Hepatocyte (in vitro differentiated cells): ENCODE data around the gene TXNDC17. TPM values are rescaled to one million over a fixed set of nuclear protein-coding genes. Genes with fewer than 3 reads are reported as not detected.

Experiments
- DNase-seq: peaks from one replicate; pipeline ENCODE4 v3.0.0-alpha.2; 2016; ENCODE audit warnings: low spot score
- H2AFZ ChIP-seq: fragments of 200-600 bp; sonication (generic); 2 replicates; pipeline ENCODE4 v1.6.0; 2016; ENCODE audit warnings: antibody characterized with exemption, mild to moderate bottlenecking
- H3K27ac ChIP-seq: fragments of 200-600 bp; sonication (generic); 2 replicates; pipeline ENCODE4 v1.5.1; 2016; ENCODE audit warnings: mild to moderate bottlenecking
- H3K27me3 ChIP-seq: fragments of 200-600 bp; sonication (generic); 2 replicates; pipeline ENCODE4 v1.6.1; 2016
- H3K36me3 ChIP-seq: fragments of 200-600 bp; sonication (generic); replicated peaks from 2 replicates; pipeline ENCODE4 v1.5.1; 2016; ENCODE audit warnings: low read depth; ENCODE audit not compliant: insufficient read depth
- H3K4me1 ChIP-seq: fragments of 200-600 bp; sonication (generic); 2 replicates; pipeline ENCODE4 v1.5.1; 2016; ENCODE audit warnings: mild to moderate bottlenecking, moderate library complexity; ENCODE audit not compliant: insufficient read depth
- H3K4me2 ChIP-seq: fragments of 200-600 bp; sonication (generic); 2 replicates; pipeline ENCODE4 v1.6.0; 2016
- H3K4me3 ChIP-seq: fragments of 200-600 bp; sonication (generic); 2 replicates; pipeline ENCODE4 v1.5.1; 2016; ENCODE audit warnings: mild to moderate bottlenecking
- H3K79me2 ChIP-seq: fragments of 200-600 bp; sonication (generic); 2 replicates; pipeline ENCODE4 v1.6.0; 2017; ENCODE audit warnings: mild to moderate bottlenecking
- H3K9me2 ChIP-seq: fragments of 200-600 bp; sonication (generic); replicated peaks from 2 replicates; pipeline ENCODE4 v1.6.0; 2017; ENCODE audit warnings: mild to moderate bottlenecking; ENCODE audit not compliant: insufficient read depth
- H3K9me3 ChIP-seq: fragments of 200-600 bp; sonication (generic); 2 replicates; pipeline ENCODE4 v1.5.1; 2016; ENCODE audit warnings: low read depth, mild to moderate bottlenecking
- H4K20me1 ChIP-seq: fragments of 200-600 bp; sonication (generic); 2 replicates; pipeline ENCODE4 v1.6.0; 2016; ENCODE audit warnings: mild to moderate bottlenecking; ENCODE audit not compliant: insufficient read depth, poor library complexity, severe bottlenecking
- EZH2 ChIP-seq: fragments of 200-600 bp; sonication (generic); IDR thresholded peaks from 2 replicates; pipeline ENCODE4 v1.6.1; 2016; ENCODE audit warnings: antibody characterized with exemption, mild to moderate bottlenecking, borderline replicate concordance
- EZH2phosphoT487 ChIP-seq: fragments of 200-600 bp; sonication (generic); IDR thresholded peaks from one replicate; pipeline ENCODE4 v1.6.1; 2018; ENCODE audit warnings: antibody characterized with exemption, mild to moderate bottlenecking, low read depth, moderate library complexity; ENCODE audit not compliant: unreplicated experiment, severe bottlenecking
- WGBS: methylation state at CpG from one replicate; pipeline ENCODE4 v1.1.6; 2016; ENCODE audit warnings: low lambda C conversion rate; ENCODE audit errors: missing lambda C conversion rate; 5-methylcytosine and 5-hydroxymethylcytosine counted together
- polyA plus RNA-seq: library from polyadenylated mRNA; unstranded; fragments of >200 nt; fragmentation: Nextera tagmentation; extraction: Ambion mirVana; gene quantifications from 2 replicates; pipeline ENCODE4 v1.2.1, GENCODE V29; 2016
- total RNA-seq: library from RNA; depleted of rRNA; stranded (reverse); fragments of >200 nt; gene quantifications from 2 replicates; pipeline ENCODE4 v1.2.3, GENCODE V29; 2014
- TF ChIP-seq, protein P1 (sequence below): fragments of 200-600 bp; sonication (generic); IDR thresholded peaks from 2 replicates; pipeline ENCODE4 v1.5.1; 2016; ENCODE audit warnings: antibody characterized with exemption, mild to moderate bottlenecking; ENCODE audit not compliant: poor library complexity

Gene TXNDC17
- total and polyA plus RNA-seq, 2 experiments from 2014 or later: 106 to 406 TPM

DNA sequence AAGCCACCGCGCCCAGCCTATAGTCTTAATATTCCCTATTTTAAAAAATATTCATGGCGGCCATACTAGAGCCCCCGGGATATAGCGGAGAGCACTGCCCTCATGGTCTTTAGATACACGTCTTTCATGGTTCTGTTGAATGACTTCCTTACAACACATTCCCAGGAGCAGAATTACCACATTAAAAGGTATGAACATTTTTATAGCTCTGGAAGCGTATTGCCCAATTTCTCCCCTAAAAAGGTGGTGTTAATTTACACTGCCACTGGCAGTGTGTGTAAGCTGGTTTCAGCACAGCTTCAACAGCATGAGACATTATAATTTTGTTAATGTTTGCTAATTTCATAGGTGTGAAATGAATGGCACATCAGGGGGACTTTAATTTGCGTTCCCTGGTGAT, 29.7 kb downstream of the TXNDC17 start:
- no peak overlapping the region for H3K4me2 ChIP-seq
- H3K9me2 ChIP-seq: no peaks in the 10 kb centered on the region
- no peaks in the 10 kb centered on the region for H3K27me3 ChIP-seq
- no peak overlapping the region for H3K27ac ChIP-seq
- no peaks in the 10 kb centered on the region for H3K9me3 ChIP-seq
- no peaks in the 10 kb centered on the region for H3K79me2 ChIP-seq
- no peaks in the 10 kb centered on the region for H3K4me1 ChIP-seq
- no peak for TF ChIP-seq EZH2phosphoT487
- no peak for TF ChIP-seq EZH2
- TF ChIP-seq, protein P1, sequence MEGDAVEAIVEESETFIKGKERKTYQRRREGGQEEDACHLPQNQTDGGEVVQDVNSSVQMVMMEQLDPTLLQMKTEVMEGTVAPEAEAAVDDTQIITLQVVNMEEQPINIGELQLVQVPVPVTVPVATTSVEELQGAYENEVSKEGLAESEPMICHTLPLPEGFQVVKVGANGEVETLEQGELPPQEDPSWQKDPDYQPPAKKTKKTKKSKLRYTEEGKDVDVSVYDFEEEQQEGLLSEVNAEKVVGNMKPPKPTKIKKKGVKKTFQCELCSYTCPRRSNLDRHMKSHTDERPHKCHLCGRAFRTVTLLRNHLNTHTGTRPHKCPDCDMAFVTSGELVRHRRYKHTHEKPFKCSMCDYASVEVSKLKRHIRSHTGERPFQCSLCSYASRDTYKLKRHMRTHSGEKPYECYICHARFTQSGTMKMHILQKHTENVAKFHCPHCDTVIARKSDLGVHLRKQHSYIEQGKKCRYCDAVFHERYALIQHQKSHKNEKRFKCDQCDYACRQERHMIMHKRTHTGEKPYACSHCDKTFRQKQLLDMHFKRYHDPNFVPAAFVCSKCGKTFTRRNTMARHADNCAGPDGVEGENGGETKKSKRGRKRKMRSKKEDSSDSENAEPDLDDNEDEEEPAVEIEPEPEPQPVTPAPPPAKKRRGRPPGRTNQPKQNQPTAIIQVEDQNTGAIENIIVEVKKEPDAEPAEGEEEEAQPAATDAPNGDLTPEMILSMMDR: no peak
- H2AFZ ChIP-seq: no peak overlapping the region
- WGBS: 91% methylated on average over 8 of the region's 8 CpGs
- no peak for DNase-seq
- no peak overlapping the region for H3K4me3 ChIP-seq
- H4K20me1 ChIP-seq: no peaks in the 10 kb centered on the region
- H3K36me3 ChIP-seq: no peaks in the 10 kb centered on the region

DNA sequence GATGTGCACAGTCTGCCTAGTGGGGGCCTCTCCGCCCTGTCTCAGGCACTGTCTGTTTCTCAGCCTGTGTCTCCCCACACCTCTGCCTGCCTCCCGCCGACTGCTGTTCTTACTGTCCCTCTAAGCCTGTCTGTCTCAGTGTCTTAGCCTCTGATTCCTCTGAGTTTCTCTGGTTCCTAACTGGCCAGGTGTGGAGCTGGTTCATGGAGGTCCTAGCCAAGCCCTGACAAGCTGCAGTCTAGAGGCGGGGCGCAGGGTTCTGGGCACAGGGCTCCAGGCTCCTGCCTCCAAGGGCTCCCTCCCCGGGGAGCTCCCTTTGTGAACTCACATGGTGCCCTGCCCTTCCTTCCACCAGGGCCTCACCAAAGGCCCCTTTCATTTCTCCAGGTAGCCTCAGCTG, 30.1 kb downstream of the TXNDC17 start:
- Histone ChIP-seq H3K4me1 (no peaks in the 10 kb centered on the region), H2AFZ (no peak overlapping the region), H4K20me1 (no peaks in the 10 kb centered on the region), H3K27ac (no peak overlapping the region), H3K9me2 (no peaks in the 10 kb centered on the region), H3K4me2 (no peak overlapping the region), H3K9me3 (no peaks in the 10 kb centered on the region), H3K36me3 (no peaks in the 10 kb centered on the region), H3K4me3 (no peak overlapping the region), H3K79me2 (no peaks in the 10 kb centered on the region), H3K27me3 (no peaks in the 10 kb centered on the region)
- DNase-seq: no peak
- 81% methylated on average over 6 of the region's 6 CpGs for WGBS
- TF ChIP-seq EZH2 (no peak), EZH2phosphoT487 (no peak)
- TF ChIP-seq, protein P1: no peak

DNA sequence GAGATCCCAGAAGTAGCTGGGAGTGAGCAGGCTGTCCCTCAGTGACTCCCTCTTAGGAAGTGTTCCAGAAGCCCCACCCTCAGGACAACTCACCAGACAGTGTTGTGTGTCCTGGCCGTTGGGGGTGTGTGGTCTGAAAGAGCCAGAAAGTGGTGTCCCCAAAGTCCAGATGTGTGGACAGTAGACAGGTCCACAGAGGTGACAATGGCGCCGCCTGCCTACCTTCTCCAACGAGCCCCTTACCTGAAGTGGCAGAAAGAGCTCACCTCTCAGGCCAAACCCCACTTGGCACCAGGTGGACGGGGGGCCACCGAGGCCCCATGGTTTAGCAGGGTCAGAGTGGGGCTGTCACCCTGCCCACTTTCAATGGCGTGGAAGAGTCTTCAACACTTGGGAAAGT, 30.6 kb downstream of the TXNDC17 start:
- no peak overlapping the region for H3K4me3 ChIP-seq
- H3K4me2 ChIP-seq: no peak overlapping the region
- H3K9me3 ChIP-seq: no peaks in the 10 kb centered on the region
- H3K27ac ChIP-seq: no peak overlapping the region
- H3K27me3 ChIP-seq: no peaks in the 10 kb centered on the region
- H3K36me3 ChIP-seq: no peaks in the 10 kb centered on the region
- no peaks in the 10 kb centered on the region for H3K9me2 ChIP-seq
- no peaks in the 10 kb centered on the region for H3K4me1 ChIP-seq
- H3K79me2 ChIP-seq: no peaks in the 10 kb centered on the region
- TF ChIP-seq EZH2 (no peak), EZH2phosphoT487 (no peak)
- TF ChIP-seq, protein P1: no peak
- DNase-seq: no peak
- WGBS: 83% methylated on average over 7 of the region's 7 CpGs
- H2AFZ ChIP-seq: no peak overlapping the region
- H4K20me1 ChIP-seq: no peaks in the 10 kb centered on the region

DNA sequence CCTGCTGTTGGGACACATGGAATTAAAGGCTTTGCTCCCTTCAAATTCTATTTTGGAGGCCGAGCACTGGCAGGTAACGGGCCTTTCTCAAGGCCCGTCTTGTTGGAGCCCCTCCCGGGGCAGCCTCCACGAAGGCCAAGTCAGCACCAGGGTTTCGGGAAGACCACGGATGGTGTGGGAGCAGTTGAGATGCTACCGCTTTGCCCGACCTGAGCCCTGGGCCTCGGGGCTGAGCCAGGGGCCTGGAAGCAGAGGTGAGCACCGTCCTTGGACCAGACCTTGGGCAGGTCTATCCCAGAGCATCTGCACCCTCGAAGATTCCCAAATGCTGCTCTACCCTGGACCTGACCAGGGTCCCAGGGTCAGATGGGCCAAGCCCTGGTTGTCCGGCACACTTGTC, 33.7 kb downstream of the TXNDC17 start:
- H3K27me3 ChIP-seq: no peaks in the 10 kb centered on the region
- no peak overlapping the region for H2AFZ ChIP-seq
- H3K9me3 ChIP-seq: no peaks in the 10 kb centered on the region
- H3K27ac ChIP-seq: no peak overlapping the region
- no peaks in the 10 kb centered on the region for H3K9me2 ChIP-seq
- H3K4me3 ChIP-seq: no peak overlapping the region
- H4K20me1 ChIP-seq: no peaks in the 10 kb centered on the region
- no peak overlapping the region for H3K4me2 ChIP-seq
- no peaks in the 10 kb centered on the region for H3K79me2 ChIP-seq
- peaks cover 10% of the 10 kb centered on the region for H3K4me1 ChIP-seq
- DNase-seq: no peak
- TF ChIP-seq EZH2phosphoT487 (no peak), EZH2 (no peak)
- TF ChIP-seq, protein P1: no peak
- no peaks in the 10 kb centered on the region for H3K36me3 ChIP-seq
- 92% methylated on average over 13 of the region's 13 CpGs for WGBS
